Testis (tissue), 3 donors: ENCODE data around the gene DUS1L. TPM values are rescaled to one million over a fixed set of nuclear protein-coding genes. Genes with fewer than 3 reads are reported as not detected.

ENCODE experiments used
- DNase-seq: peaks from one replicate; pipeline ENCODE4 v3.0.0-alpha.2; 2019
- H3K27ac ChIP-seq, 2 donors: fragments of 200-600 bp; sonication (generic); one replicate each; pipeline ENCODE4 v1.5.1; 2019
- H3K27me3 ChIP-seq: fragments of 200-600 bp; sonication (generic); one replicate; pipeline ENCODE4 v1.5.1; 2019
- H3K36me3 ChIP-seq: fragments of 200-600 bp; sonication (generic); one replicate; pipeline ENCODE4 v1.5.1; 2017; ENCODE audit warnings: low read depth; ENCODE audit errors: missing control alignments
- H3K4me1 ChIP-seq: fragments of 200-600 bp; sonication (generic); one replicate; pipeline ENCODE4 v1.5.1; 2019
- H3K4me3 ChIP-seq, 2 donors: fragments of 200-600 bp; sonication (generic); one replicate each; pipeline ENCODE4 v1.5.1; 2017 to 2019
- H3K9me3 ChIP-seq: fragments of 200-600 bp; sonication (generic); one replicate; pipeline ENCODE4 v1.5.1; 2017
- CTCF ChIP-seq, 3 experiments: fragments of 450-650 bp in 2 of 3; fragments of 200-600 bp in 1 of 3; sonication (generic) in 1 of 3; IDR thresholded peaks; one replicate each; pipeline ENCODE4 v1.5.1; 2016 to 2019; ENCODE audit warnings: antibody characterized with exemption in 3 of 3, mild to moderate bottlenecking in 2 of 3, moderate library complexity in 1 of 3
- POLR2A ChIP-seq: fragments of 450-650 bp; IDR thresholded peaks from one replicate; pipeline ENCODE4 v1.6.1; 2017; ENCODE audit warnings: antibody characterized with exemption, mild to moderate bottlenecking, moderate library complexity
- WGBS, 2 donors: methylation state at CpG; one replicate each; pipeline ENCODE4 v1.1.5; 2018; 5-methylcytosine and 5-hydroxymethylcytosine counted together
- intact Hi-C: fragments of 100-400 bp; cut with DNase I; formaldehyde crosslinking; loops from one replicate; pipeline ENCODE4 v1.15.1; 2023; ENCODE audit warnings: low total_unique reads
- polyA plus RNA-seq: library from polyadenylated mRNA; stranded (reverse); fragments of 350-450 nt; fragmentation: Illumina TruSeq; extraction: RNeasy Lipid Tissue Mini Kit (QIAGEN cat#74804); gene quantifications from one replicate; pipeline ENCODE4 v1.2.3, GENCODE V29; 2014; ENCODE audit warnings: low read depth, low replicate concordance; ENCODE audit not compliant: insufficient read depth
- total RNA-seq, 2 donors: library from RNA; depleted of rRNA; stranded (reverse); fragments of >200 nt; gene quantifications; one replicate each; pipeline ENCODE4 v1.2.3, GENCODE V29; 2016

Gene DUS1L
- total and polyA plus RNA-seq, 3 donors from 2014 or later = 117 to 132 (median 127) TPM

GRCh38 chr17:82060001-82060380 lies 5.6 kb downstream of the DUS1L start:
- Histone ChIP-seq H3K27me3 (no peaks in the 10 kb centered on the region), H3K27ac (no peak overlapping the region), H3K36me3 (no peaks in the 10 kb centered on the region), H3K4me3 (no peak overlapping the region), H3K9me3 (no peaks in the 10 kb centered on the region), H3K4me1 (peaks cover 10% of the 10 kb centered on the region)
- no peak for DNase-seq
- WGBS, 2 donors = 78 to 100% methylated on average over 2 to 16 of the region's 16 CpGs
- TF ChIP-seq POLR2A (no peak), CTCF (IDR thresholded peaks at IDR 0.05) (no peak)
- intact Hi-C loops = no loop called here

GRCh38 chr17:82059272-82060000 lies 6.2 kb downstream of the DUS1L start:
- 73 to 75% methylated on average over 16 to 19 of the region's 19 CpGs for WGBS, 2 donors

GRCh38 chr17:82058855-82059249 lies 6.8 kb downstream of the DUS1L start:
- TF ChIP-seq POLR2A (no peak), CTCF (IDR thresholded peaks at IDR 0.05) (no peak)
- no peak overlapping the region for H3K4me3 ChIP-seq
- H3K27ac ChIP-seq = no peak overlapping the region
- H3K27me3 ChIP-seq = no peaks in the 10 kb centered on the region
- no peaks in the 10 kb centered on the region for H3K36me3 ChIP-seq
- no peaks in the 10 kb centered on the region for H3K4me1 ChIP-seq
- 78 to 85% methylated on average over 4 to 10 of the region's 10 CpGs for WGBS, 2 donors
- intact Hi-C loops = no loop called here
- DNase-seq = no peak
- no peaks in the 10 kb centered on the region for H3K9me3 ChIP-seq

More at GRCh38 chr17:82059272-82060000, 6.2 kb downstream of the DUS1L start:
- TF ChIP-seq POLR2A (no peak), CTCF (IDR thresholded peaks at IDR 0.05) (no peak)
- H3K4me1 ChIP-seq = peaks cover 5% of the 10 kb centered on the region
- H3K9me3 ChIP-seq = no peaks in the 10 kb centered on the region
- no peak overlapping the region for H3K27ac ChIP-seq
- intact Hi-C loops = no loop called here
- no peaks in the 10 kb centered on the region for H3K36me3 ChIP-seq
- H3K4me3 ChIP-seq = no peak overlapping the region
- H3K27me3 ChIP-seq = no peaks in the 10 kb centered on the region
- no peak for DNase-seq

- no peak for DNase-seq
- no peak for TF ChIP-seq POLR2A
- no peak for TF ChIP-seq CTCF (IDR thresholded peaks at IDR 0.05)
- intact Hi-C loops = no loop called here
- Histone ChIP-seq H3K9me3 (no peaks in the 10 kb centered on the region), H3K4me3 (no peak overlapping the region), H3K27ac (no peak overlapping the region), H3K27me3 (no peaks in the 10 kb centered on the region), H3K36me3 (no peaks in the 10 kb centered on the region), H3K4me1 (peaks cover under 1% of the 10 kb centered on the region)
- WGBS, 2 donors = 77 to 85% methylated on average over 10 to 17 of the region's 17 CpGs
These were observed 7.3 kb downstream of the DUS1L start for GRCh38 chr17:82058230-82058854.
